C4-2B (cell line): ENCODE measurements around the gene SLC22A16.

Experiments
- ZFX ChIP-seq: fragments of 450-650 bp; IDR thresholded peaks from 2 replicates; pipeline ENCODE4 v1.6.1; 2017
- TF ChIP-seq, protein P1 (sequence below): fragments of 450-650 bp; conservative IDR thresholded peaks from 2 replicates; pipeline ENCODE4 v1.5.1; 2017; ENCODE audit warnings: mild to moderate bottlenecking

DNA sequence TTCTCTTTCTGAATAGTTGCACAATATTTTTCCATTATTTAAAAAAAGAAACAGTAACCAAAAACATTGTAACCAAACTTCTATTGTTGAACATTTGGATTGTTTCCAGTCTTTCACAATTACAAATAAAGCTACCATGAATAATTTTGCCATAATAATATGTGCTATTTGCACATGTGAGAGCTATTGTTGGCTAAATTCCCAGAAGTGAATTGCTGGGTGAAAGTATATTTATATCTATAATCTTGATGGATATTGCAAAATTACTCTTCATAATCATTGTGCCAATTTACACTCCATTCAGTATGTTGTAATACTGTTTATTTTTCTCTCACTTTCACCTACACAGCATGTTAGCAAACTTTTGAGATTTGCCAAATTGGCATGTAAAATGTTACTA, 36.6 kb upstream of the SLC22A16 start:
- TF ChIP-seq, protein P1, sequence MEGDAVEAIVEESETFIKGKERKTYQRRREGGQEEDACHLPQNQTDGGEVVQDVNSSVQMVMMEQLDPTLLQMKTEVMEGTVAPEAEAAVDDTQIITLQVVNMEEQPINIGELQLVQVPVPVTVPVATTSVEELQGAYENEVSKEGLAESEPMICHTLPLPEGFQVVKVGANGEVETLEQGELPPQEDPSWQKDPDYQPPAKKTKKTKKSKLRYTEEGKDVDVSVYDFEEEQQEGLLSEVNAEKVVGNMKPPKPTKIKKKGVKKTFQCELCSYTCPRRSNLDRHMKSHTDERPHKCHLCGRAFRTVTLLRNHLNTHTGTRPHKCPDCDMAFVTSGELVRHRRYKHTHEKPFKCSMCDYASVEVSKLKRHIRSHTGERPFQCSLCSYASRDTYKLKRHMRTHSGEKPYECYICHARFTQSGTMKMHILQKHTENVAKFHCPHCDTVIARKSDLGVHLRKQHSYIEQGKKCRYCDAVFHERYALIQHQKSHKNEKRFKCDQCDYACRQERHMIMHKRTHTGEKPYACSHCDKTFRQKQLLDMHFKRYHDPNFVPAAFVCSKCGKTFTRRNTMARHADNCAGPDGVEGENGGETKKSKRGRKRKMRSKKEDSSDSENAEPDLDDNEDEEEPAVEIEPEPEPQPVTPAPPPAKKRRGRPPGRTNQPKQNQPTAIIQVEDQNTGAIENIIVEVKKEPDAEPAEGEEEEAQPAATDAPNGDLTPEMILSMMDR = no peak
- no peak for TF ChIP-seq ZFX
